Neutrophil (primary cell): ENCODE measurements around the gene KLK2.

Experiments
- H3K27ac ChIP-seq: fragments of 200-600 bp; sonication (generic); 2 replicates; pipeline ENCODE4 v1.5.1; 2016; ENCODE audit warnings: mild to moderate bottlenecking, moderate library complexity
- H3K27me3 ChIP-seq: fragments of 200-600 bp; sonication (generic); 2 replicates; pipeline ENCODE4 v1.6.0; 2016; ENCODE audit warnings: mild to moderate bottlenecking
- H3K36me3 ChIP-seq: fragments of 200-600 bp; sonication (generic); 2 replicates; pipeline ENCODE4 v1.5.1; 2017
- H3K4me1 ChIP-seq, 2 experiments: fragments of 200-600 bp in 1 of 2; sonication (generic) in 1 of 2; 1 replicate in 1 of 2; 2 replicates in 1 of 2; pipeline versions ENCODE4 v1.5.1 to v1.6.1; 2013 to 2016; ENCODE audit warnings: low read depth in 1 of 2, low read length in 1 of 2, mild to moderate bottlenecking in 1 of 2, moderate library complexity in 1 of 2; ENCODE audit not compliant: control insufficient read depth in 1 of 2, insufficient read depth in 1 of 2
- H3K4me3 ChIP-seq, 2 experiments: fragments of 200-600 bp in 1 of 2; sonication (generic) in 1 of 2; 1 replicate in 1 of 2; 2 replicates in 1 of 2; pipeline ENCODE4 v1.5.1; 2013 to 2016; ENCODE audit warnings: low read depth in 1 of 2, low read length in 1 of 2, mild to moderate bottlenecking in 1 of 2, moderate library complexity in 1 of 2
- H3K9me3 ChIP-seq: fragments of 200-600 bp; sonication (generic); 2 replicates; pipeline ENCODE4 v1.5.1; 2016
- TF ChIP-seq, protein P1 (sequence below): fragments of 200-600 bp; sonication (generic); IDR thresholded peaks from 2 replicates; pipeline ENCODE4 v1.5.1; 2016; ENCODE audit warnings: antibody characterized with exemption

KLK2 gene

DNA sequence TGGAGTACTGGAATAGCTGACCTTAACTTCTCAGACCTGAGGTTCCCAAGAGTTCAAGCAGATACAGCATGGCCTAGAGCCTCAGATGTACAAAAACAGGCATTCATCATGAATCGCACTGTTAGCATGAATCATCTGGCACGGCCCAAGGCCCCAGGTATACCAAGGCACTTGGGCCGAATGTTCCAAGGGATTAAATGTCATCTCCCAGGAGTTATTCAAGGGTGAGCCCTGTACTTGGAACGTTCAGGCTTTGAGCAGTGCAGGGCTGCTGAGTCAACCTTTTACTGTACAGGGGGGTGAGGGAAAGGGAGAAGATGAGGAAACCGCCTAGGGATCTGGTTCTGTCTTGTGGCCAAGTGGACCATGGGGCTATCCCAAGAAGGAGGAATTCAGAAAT lies 12.2 kb upstream of the KLK2 start:
- Histone ChIP-seq H3K27me3 (peaks cover 52% of the 10 kb centered on the region), H3K27ac (no peak overlapping the region), H3K4me1 (no peaks in the 10 kb centered on the region), H3K36me3 (no peaks in the 10 kb centered on the region), H3K4me3 (no peak overlapping the region), H3K9me3 (no peaks in the 10 kb centered on the region)
- TF ChIP-seq, protein P1, sequence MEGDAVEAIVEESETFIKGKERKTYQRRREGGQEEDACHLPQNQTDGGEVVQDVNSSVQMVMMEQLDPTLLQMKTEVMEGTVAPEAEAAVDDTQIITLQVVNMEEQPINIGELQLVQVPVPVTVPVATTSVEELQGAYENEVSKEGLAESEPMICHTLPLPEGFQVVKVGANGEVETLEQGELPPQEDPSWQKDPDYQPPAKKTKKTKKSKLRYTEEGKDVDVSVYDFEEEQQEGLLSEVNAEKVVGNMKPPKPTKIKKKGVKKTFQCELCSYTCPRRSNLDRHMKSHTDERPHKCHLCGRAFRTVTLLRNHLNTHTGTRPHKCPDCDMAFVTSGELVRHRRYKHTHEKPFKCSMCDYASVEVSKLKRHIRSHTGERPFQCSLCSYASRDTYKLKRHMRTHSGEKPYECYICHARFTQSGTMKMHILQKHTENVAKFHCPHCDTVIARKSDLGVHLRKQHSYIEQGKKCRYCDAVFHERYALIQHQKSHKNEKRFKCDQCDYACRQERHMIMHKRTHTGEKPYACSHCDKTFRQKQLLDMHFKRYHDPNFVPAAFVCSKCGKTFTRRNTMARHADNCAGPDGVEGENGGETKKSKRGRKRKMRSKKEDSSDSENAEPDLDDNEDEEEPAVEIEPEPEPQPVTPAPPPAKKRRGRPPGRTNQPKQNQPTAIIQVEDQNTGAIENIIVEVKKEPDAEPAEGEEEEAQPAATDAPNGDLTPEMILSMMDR: no peak

DNA sequence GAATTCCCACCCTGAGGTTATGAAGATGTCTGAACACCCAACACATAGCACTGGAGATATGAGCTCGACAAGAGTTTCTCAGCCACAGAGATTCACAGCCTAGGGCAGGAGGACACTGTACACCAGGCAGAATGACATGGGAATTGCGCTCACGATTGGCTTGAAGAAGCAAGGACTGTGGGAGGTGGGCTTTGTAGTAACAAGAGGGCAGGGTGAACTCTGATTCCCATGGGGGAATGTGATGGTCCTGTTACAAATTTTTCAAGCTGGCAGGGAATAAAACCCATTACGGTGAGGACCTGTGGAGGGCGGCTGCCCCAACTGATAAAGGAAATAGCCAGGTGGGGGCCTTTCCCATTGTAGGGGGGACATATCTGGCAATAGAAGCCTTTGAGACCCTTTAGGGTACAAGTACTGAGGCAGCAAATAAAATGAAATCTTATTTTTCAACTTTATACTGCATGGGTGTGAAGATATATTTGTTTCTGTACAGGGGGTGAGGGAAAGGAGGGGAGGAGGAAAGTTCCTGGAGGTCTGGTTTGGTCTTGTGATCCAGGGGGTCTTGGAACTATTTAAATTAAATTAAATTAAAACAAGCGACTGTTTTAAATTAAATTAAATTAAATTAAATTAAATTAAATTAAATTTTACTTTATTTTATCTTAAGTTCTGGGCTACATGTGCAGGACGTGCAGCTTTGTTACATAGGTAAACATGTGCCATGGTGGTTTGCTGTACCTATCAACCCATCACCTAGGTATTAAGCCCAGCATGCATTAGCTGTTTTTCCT lies 11.5 kb upstream of the KLK2 start:
- no peaks in the 10 kb centered on the region for H3K36me3 ChIP-seq
- H3K4me3 ChIP-seq: no peak overlapping the region

DNA sequence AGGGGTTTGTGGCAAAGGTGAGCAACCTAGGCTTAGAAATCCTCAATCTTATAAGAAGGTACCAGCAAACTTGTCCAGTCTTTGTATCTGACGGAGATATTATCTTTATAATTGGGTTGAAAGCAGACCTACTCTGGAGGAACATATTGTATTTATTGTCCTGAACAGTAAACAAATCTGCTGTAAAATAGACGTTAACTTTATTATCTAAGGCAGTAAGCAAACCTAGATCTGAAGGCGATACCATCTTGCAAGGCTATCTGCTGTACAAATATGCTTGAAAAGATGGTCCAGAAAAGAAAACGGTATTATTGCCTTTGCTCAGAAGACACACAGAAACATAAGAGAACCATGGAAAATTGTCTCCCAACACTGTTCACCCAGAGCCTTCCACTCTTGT lies 3.8 kb upstream of the KLK2 start:
- Histone ChIP-seq H3K36me3 (no peaks in the 10 kb centered on the region), H3K4me3 (no peak overlapping the region), H3K27ac (no peak overlapping the region), H3K27me3 (peaks cover 52% of the 10 kb centered on the region), H3K9me3 (no peaks in the 10 kb centered on the region), H3K4me1 (no peaks in the 10 kb centered on the region)
- TF ChIP-seq, protein P1: no peak

More for the DNA sequence above, 11.5 kb upstream of the KLK2 start:
- TF ChIP-seq, protein P1: no peak
- H3K9me3 ChIP-seq: no peaks in the 10 kb centered on the region
- H3K27ac ChIP-seq: no peak overlapping the region
- no peaks in the 10 kb centered on the region for H3K4me1 ChIP-seq
- H3K27me3 ChIP-seq: peaks cover 48% of the 10 kb centered on the region

DNA sequence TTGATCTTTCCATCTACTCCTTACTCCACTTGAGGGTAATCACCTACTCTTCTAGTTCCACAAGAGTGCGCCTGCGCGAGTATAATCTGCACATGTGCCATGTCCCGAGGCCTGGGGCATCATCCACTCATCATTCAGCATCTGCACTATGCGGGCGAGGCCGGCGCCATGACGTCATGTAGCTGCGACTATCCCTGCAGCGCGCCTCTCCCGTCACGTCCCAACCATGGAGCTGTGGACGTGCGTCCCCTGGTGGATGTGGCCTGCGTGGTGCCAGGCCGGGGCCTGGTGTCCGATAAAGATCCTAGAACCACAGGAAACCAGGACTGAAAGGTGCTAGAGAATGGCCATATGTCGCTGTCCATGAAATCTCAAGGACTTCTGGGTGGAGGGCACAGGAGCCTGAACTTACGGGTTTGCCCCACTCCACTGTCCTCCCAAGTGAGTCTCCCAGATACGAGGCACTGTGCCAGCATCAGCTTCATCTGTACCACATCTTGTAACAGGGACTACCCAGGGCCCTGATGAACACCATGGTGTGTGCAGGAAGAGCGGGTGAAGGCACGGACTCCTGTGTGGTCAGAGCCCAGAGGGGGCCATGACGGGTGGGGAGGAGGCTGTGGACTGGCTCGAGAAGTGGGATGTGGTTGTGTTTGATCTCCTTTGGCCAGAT lies 2.7 kb upstream of the KLK2 start:
- Histone ChIP-seq H3K9me3 (no peaks in the 10 kb centered on the region), H3K27me3 (peaks cover 50% of the 10 kb centered on the region), H3K4me1 (no peaks in the 10 kb centered on the region), H3K36me3 (no peaks in the 10 kb centered on the region), H3K4me3 (no peak overlapping the region), H3K27ac (no peak overlapping the region)
- TF ChIP-seq, protein P1: no peak

DNA sequence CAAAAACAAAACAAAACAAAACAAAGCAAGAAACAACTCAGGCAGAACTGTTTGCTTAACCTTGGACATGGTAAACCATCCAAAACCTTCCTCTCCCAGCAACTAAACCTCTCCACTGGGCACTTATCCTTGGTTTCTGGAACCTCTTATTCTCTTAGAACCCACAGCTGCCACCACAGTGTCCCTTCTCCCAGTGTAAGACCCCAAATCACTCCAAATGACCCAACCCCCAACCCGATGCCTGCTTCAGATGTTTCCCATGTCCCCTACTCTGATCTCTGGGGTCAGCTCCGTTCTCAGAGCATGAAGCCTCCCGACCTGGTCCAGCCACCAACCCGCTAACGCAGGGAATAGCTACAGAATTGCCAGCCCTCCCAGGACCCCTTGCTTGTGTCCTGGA lies 972 bp downstream of the KLK2 start:
- no peak overlapping the region for H3K27ac ChIP-seq
- TF ChIP-seq, protein P1: no peak
- no peaks in the 10 kb centered on the region for H3K36me3 ChIP-seq
- H3K9me3 ChIP-seq: no peaks in the 10 kb centered on the region
- no peaks in the 10 kb centered on the region for H3K4me1 ChIP-seq
- peaks cover 57% of the 10 kb centered on the region for H3K27me3 ChIP-seq
- H3K4me3 ChIP-seq: no peak overlapping the region
